WTC11 (cell line): Measurements from ENCODE around the gene ST8SIA4.

Experiments
- CREB1 ChIP-seq: sonication (generic); formaldehyde crosslinking; IDR thresholded peaks from 2 replicates; pipeline ENCODE4 v1.8.0; 2023; ENCODE audit warnings: mild to moderate bottlenecking, missing genetic modification reagents
- EMX1 ChIP-seq: fragments of 250-450 bp; sonication (Bioruptor Pico); IDR thresholded peaks from 2 replicates; pipeline ENCODE4 v1.8.0; 2021; ENCODE audit warnings: mild to moderate bottlenecking
- ESRRA ChIP-seq: sonication (generic); formaldehyde crosslinking; IDR thresholded peaks from 2 replicates; pipeline ENCODE4 v1.8.1; 2022; ENCODE audit warnings: mild to moderate bottlenecking, missing genetic modification reagents, borderline replicate concordance
- ETV6 ChIP-seq: sonication (generic); formaldehyde crosslinking; IDR thresholded peaks from 2 replicates; pipeline ENCODE4 v1.8.1; 2022; ENCODE audit warnings: mild to moderate bottlenecking, missing genetic modification reagents
- SMAD3 ChIP-seq: sonication (generic); formaldehyde crosslinking; IDR thresholded peaks from 2 replicates; pipeline ENCODE4 v1.8.0; 2022; ENCODE audit warnings: missing genetic modification reagents, mild to moderate bottlenecking, borderline replicate concordance
- TCF7 ChIP-seq: sonication (generic); formaldehyde crosslinking; IDR thresholded peaks from 2 replicates; pipeline ENCODE4 v1.8.0; 2022; ENCODE audit warnings: mild to moderate bottlenecking, low read depth, missing genetic modification reagents, moderate library complexity
- ZNF396 ChIP-seq: fragments of 250-450 bp; sonication (Bioruptor Pico); IDR thresholded peaks from 2 replicates; pipeline ENCODE4 v1.8.0; 2021; ENCODE audit warnings: mild to moderate bottlenecking, moderate library complexity, borderline replicate concordance
- TF ChIP-seq, protein P1 (sequence below): fragments of 200-600 bp; IDR thresholded peaks from 2 replicates; pipeline ENCODE4 v1.8.0; 2022; ENCODE audit warnings: antibody characterized with exemption
- TF ChIP-seq, protein P2 (sequence below): sonication (generic); formaldehyde crosslinking; IDR thresholded peaks from 2 replicates; pipeline ENCODE4 v1.8.1; 2023; ENCODE audit warnings: mild to moderate bottlenecking, missing genetic modification reagents, borderline replicate concordance
- TF ChIP-seq, protein P3 (sequence below): sonication (generic); formaldehyde crosslinking; IDR thresholded peaks from 2 replicates; pipeline ENCODE4 v1.8.1; 2023; ENCODE audit warnings: mild to moderate bottlenecking, missing genetic modification reagents, moderate library complexity
- TF ChIP-seq, protein P4 (sequence below): sonication (generic); formaldehyde crosslinking; IDR thresholded peaks from 2 replicates; pipeline ENCODE4 v1.8.1; 2022; ENCODE audit warnings: missing genetic modification reagents, borderline replicate concordance
- TF ChIP-seq, protein P5 (sequence below): sonication (generic); formaldehyde crosslinking; IDR thresholded peaks from 2 replicates; pipeline ENCODE4 v1.8.0; 2022; ENCODE audit warnings: mild to moderate bottlenecking, missing genetic modification reagents
- TF ChIP-seq, protein P6 (sequence below): sonication (generic); formaldehyde crosslinking; IDR thresholded peaks from 2 replicates; pipeline ENCODE4 v1.8.0; 2023; ENCODE audit warnings: missing genetic modification reagents, mild to moderate bottlenecking, borderline replicate concordance

DNA sequence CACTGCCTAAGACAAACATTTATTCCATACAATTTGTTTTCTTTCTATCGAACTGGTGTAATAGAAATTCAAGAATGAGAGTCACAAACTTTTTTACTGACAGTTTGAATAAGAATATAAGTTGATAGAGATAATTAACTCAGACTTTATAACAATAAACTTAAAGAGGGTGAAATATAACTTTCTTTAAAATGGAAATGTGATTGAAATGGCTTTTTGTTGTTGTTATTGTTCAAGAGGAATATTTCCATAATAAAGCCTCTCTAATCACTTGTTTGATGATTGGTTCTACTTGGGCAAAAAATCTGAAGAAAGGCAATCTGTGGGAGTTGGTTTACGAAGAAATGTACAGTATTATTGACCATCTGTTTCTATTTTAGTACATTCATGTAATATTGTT is 79.3 kb downstream of the ST8SIA4 start:
- TF ChIP-seq, protein P1, sequence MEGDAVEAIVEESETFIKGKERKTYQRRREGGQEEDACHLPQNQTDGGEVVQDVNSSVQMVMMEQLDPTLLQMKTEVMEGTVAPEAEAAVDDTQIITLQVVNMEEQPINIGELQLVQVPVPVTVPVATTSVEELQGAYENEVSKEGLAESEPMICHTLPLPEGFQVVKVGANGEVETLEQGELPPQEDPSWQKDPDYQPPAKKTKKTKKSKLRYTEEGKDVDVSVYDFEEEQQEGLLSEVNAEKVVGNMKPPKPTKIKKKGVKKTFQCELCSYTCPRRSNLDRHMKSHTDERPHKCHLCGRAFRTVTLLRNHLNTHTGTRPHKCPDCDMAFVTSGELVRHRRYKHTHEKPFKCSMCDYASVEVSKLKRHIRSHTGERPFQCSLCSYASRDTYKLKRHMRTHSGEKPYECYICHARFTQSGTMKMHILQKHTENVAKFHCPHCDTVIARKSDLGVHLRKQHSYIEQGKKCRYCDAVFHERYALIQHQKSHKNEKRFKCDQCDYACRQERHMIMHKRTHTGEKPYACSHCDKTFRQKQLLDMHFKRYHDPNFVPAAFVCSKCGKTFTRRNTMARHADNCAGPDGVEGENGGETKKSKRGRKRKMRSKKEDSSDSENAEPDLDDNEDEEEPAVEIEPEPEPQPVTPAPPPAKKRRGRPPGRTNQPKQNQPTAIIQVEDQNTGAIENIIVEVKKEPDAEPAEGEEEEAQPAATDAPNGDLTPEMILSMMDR, result no peak
- TF ChIP-seq TCF7 (CRISPR knock-in tag) (no peak), ZNF396 (CRISPR knock-in tag) (no peak), ETV6 (CRISPR knock-in tag) (no peak), CREB1 (CRISPR knock-in tag) (no peak), EMX1 (CRISPR knock-in tag) (no peak), SMAD3 (CRISPR knock-in tag) (no peak), ESRRA (CRISPR knock-in tag) (no peak)
- TF ChIP-seq, protein P2, sequence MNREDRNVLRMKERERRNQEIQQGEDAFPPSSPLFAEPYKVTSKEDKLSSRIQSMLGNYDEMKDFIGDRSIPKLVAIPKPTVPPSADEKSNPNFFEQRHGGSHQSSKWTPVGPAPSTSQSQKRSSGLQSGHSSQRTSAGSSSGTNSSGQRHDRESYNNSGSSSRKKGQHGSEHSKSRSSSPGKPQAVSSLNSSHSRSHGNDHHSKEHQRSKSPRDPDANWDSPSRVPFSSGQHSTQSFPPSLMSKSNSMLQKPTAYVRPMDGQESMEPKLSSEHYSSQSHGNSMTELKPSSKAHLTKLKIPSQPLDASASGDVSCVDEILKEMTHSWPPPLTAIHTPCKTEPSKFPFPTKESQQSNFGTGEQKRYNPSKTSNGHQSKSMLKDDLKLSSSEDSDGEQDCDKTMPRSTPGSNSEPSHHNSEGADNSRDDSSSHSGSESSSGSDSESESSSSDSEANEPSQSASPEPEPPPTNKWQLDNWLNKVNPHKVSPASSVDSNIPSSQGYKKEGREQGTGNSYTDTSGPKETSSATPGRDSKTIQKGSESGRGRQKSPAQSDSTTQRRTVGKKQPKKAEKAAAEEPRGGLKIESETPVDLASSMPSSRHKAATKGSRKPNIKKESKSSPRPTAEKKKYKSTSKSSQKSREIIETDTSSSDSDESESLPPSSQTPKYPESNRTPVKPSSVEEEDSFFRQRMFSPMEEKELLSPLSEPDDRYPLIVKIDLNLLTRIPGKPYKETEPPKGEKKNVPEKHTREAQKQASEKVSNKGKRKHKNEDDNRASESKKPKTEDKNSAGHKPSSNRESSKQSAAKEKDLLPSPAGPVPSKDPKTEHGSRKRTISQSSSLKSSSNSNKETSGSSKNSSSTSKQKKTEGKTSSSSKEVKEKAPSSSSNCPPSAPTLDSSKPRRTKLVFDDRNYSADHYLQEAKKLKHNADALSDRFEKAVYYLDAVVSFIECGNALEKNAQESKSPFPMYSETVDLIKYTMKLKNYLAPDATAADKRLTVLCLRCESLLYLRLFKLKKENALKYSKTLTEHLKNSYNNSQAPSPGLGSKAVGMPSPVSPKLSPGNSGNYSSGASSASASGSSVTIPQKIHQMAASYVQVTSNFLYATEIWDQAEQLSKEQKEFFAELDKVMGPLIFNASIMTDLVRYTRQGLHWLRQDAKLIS, result no peak
- TF ChIP-seq, protein P3, sequence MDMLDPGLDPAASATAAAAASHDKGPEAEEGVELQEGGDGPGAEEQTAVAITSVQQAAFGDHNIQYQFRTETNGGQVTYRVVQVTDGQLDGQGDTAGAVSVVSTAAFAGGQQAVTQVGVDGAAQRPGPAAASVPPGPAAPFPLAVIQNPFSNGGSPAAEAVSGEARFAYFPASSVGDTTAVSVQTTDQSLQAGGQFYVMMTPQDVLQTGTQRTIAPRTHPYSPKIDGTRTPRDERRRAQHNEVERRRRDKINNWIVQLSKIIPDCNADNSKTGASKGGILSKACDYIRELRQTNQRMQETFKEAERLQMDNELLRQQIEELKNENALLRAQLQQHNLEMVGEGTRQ, result no peak
- TF ChIP-seq, protein P4, sequence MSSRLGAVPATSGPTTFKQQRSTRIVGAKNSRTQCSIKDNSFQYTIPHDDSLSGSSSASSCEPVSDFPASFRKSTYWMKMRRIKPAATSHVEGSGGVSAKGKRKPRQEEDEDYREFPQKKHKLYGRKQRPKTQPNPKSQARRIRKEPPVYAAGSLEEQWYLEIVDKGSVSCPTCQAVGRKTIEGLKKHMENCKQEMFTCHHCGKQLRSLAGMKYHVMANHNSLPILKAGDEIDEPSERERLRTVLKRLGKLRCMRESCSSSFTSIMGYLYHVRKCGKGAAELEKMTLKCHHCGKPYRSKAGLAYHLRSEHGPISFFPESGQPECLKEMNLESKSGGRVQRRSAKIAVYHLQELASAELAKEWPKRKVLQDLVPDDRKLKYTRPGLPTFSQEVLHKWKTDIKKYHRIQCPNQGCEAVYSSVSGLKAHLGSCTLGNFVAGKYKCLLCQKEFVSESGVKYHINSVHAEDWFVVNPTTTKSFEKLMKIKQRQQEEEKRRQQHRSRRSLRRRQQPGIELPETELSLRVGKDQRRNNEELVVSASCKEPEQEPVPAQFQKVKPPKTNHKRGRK (CRISPR knock-in tag), result no peak
- TF ChIP-seq, protein P5, sequence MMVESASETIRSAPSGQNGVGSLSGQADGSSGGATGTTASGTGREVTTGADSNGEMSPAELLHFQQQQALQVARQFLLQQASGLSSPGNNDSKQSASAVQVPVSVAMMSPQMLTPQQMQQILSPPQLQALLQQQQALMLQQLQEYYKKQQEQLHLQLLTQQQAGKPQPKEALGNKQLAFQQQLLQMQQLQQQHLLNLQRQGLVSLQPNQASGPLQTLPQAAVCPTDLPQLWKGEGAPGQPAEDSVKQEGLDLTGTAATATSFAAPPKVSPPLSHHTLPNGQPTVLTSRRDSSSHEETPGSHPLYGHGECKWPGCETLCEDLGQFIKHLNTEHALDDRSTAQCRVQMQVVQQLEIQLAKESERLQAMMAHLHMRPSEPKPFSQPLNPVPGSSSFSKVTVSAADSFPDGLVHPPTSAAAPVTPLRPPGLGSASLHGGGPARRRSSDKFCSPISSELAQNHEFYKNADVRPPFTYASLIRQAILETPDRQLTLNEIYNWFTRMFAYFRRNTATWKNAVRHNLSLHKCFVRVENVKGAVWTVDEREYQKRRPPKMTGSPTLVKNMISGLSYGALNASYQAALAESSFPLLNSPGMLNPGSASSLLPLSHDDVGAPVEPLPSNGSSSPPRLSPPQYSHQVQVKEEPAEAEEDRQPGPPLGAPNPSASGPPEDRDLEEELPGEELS (CRISPR knock-in tag), result no peak
- TF ChIP-seq, protein P6, sequence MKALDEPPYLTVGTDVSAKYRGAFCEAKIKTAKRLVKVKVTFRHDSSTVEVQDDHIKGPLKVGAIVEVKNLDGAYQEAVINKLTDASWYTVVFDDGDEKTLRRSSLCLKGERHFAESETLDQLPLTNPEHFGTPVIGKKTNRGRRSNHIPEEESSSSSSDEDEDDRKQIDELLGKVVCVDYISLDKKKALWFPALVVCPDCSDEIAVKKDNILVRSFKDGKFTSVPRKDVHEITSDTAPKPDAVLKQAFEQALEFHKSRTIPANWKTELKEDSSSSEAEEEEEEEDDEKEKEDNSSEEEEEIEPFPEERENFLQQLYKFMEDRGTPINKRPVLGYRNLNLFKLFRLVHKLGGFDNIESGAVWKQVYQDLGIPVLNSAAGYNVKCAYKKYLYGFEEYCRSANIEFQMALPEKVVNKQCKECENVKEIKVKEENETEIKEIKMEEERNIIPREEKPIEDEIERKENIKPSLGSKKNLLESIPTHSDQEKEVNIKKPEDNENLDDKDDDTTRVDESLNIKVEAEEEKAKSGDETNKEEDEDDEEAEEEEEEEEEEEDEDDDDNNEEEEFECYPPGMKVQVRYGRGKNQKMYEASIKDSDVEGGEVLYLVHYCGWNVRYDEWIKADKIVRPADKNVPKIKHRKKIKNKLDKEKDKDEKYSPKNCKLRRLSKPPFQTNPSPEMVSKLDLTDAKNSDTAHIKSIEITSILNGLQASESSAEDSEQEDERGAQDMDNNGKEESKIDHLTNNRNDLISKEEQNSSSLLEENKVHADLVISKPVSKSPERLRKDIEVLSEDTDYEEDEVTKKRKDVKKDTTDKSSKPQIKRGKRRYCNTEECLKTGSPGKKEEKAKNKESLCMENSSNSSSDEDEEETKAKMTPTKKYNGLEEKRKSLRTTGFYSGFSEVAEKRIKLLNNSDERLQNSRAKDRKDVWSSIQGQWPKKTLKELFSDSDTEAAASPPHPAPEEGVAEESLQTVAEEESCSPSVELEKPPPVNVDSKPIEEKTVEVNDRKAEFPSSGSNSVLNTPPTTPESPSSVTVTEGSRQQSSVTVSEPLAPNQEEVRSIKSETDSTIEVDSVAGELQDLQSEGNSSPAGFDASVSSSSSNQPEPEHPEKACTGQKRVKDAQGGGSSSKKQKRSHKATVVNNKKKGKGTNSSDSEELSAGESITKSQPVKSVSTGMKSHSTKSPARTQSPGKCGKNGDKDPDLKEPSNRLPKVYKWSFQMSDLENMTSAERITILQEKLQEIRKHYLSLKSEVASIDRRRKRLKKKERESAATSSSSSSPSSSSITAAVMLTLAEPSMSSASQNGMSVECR (CRISPR knock-in tag), result no peak
